Renal pelvis (tissue), 4 donors: Measurements from ENCODE around the gene LDLRAD1. TPM values are rescaled to one million over a fixed set of nuclear protein-coding genes. Genes with fewer than 3 reads are reported as not detected.
"Not testable (repeated sequence)": the region's sequence is repeated elsewhere in the genome, so short reads cannot be mapped to it uniquely, and the experiment has no call there.

ENCODE experiments used
- DNase-seq: peaks from one replicate; pipeline ENCODE4 v3.0.0-alpha.2; 2013
- polyA plus RNA-seq, 3 donors: library from polyadenylated mRNA; unstranded; fragments of 120-200 nt; gene quantifications; one replicate each; pipeline ENCODE4 v1.2.1, GENCODE V29; 2013; ENCODE audit not compliant: insufficient read length in 3 of 3

LDLRAD1 gene
- polyA plus RNA-seq, 3 donors, result 0.07 TPM; not detected in 2

DNA sequence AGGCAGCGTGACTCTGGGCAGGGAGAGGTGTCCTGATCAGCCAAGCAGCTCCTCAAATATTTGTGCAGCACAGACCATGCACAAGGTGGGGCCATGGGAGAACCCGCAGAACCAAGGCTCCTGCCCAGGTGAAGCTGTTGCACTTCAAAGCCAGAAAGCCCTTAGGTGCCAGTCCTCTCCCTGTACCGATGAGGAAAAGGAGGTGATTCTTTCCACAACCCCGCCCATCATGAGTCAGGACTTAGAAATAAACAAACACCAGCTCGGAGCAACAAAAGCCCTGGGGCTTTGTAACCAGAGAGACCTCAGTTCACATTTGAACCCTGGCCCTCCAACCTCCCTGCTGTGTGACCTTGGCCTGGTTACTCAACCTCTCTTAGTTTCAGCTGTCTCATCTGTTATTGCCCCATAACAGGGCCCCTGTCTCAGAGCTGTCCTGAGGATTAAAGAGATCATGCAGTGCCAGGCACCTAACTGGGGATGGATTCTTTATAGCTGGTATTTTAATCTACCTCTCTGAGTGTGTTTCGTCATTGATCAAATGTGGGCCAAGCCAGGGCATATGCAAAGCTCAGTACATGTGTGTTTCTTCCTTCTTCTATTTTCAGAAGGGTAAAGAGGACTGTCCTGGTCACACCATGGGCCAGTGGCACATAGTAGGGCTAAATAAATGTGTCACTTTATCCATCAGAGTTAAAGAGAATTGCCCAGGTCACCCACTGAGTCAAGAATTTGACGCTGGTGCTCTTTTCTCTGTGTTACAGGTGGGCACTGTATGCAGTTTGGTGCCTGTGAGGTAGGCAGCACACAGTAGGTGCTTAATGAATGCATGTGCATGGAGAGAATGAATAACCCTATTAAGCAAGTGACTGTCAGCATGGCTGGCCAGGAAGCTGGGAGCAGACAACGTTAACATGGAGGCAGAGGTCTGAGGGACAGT, 1.4 kb downstream of the LDLRAD1 start:
- DNase-seq, result no peak

DNA sequence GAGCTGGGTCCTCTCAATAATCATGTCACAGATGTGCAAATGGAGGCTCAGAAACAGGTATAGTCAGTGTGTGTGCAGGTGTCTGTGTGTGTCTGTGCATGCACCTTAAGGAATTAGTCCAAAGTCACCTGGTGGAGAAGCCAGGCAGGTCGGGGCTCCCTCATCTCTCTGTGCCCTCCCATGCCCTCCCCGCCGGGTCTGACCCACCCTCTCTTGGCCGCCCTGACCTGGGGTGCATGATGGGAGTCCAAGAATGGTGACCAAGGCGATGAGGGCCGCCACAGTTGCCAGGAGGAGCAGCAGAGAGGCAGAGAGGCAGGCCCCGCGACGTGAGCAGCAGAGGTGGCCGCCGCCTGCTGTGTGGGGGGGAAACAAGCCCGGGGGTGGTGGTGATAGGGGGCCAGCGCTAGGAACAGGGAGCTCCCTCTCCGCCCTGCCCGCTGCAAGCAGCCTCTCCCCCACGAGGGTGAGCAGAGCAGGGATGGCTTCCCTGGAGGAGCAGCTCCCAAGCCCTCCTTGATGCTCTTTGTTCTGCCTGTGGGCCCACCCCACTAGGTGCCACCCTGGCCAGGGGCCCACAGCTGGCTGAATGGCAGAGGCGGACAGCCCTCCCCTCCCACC, 3.9 kb downstream of the LDLRAD1 start:
- no peak for DNase-seq

- no peak for DNase-seq
Observed at GRCh38 chr1:54013393-54014008, 4.5 kb downstream of the LDLRAD1 start.

DNA sequence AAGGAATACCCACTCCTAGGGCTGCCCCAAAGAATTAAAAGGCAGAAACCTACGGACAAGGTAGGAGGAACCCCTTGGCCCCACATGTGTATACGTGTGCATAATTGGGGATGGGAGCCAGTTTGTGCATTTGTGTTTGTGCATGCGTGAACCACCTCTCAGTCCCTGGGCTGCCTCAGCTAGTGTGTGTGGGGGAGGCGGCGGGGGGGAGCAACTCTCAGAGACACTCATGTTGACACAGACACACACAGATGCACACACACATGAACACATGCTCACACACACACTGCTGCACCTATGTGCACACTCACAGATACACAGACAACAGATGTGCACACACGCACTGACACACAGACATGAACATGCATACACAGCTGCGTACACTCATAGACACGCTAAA, 5.1 kb downstream of the LDLRAD1 start:
- DNase-seq, result no peak

DNA sequence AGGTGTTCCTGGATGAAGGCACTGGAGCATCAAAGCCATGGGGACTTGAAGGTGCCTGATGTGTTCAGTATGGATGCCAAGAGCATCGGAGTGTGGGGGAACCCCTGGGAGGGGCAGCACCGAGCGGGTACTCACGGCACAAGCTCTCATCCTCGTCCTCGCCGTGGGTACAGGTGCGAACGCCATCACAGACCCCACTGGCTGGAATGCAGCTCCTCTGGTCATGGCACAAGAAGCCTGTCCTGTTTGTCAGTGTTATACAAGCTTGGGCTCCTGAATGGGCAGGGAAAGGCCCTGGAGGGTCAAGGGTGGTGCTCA, 6.0 kb downstream of the LDLRAD1 start:
- no peak for DNase-seq

GRCh38 chr1:54011316-54012007, 6.5 kb downstream of the LDLRAD1 start:
- DNase-seq, result no peak

DNA sequence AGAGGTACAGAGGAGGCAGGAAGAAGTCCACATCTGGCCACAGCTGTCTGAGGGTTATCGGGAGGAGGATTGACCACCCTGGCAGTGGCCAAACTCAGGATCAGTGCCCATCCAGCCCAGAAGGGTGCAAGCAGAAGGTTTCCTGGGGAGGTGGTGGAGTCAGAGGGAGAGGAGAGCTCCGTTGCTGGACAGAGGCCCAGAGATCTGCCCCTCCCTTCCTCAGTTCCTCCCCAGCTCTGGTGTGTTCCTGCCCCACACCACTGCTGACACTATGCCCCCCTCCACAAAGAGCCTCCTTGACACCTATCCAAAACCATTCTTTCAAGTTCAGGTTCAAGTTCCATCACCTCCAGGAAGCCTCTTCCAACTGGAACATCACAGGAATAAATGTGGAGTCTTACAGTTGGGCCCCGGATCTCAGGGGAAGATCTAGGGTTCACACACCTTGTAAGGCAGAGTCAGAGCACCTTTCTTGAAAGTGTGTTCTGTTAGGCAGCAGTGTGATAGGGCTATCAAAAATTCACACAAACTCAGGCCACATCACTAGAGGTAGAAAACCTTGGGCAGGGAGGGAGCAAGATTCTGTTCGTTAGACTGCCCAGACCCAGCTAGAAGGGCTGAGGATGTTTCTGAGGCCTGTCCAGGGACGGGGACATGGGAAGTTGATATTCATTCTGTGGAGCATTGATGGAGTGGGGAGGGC, 7.4 kb downstream of the LDLRAD1 start:
- DNase-seq, result no peak

GRCh38 chr1:54009406-54009805, 8.6 kb downstream of the LDLRAD1 start:
- no peak for DNase-seq

GRCh38 chr1:54008876-54009275, 9.1 kb downstream of the LDLRAD1 start:
- DNase-seq, result no peak

DNA sequence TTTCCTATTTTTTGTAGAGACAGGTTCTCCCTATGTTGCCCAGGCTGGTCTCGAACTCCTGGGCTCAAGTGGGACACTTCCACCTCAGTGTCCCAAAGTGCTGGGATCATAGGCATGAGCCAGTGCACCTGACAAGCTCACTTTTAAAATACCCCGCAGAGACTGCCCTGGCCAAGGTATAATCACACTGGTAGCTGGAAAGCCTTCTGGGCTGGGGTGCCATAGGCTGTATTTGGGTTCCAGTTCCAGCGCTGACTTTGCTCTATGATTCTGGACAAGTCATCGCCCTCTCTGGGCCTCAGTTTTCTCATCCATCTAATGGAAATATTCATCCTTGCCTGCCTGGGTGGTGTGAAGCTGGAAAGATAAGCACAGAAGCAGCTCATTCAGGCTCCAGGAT, 10.4 kb downstream of the LDLRAD1 start:
- no peak for DNase-seq

- no peak for DNase-seq
Observed at GRCh38 chr1:54006508-54006907, 11.5 kb downstream of the LDLRAD1 start.

- no peak for DNase-seq
Observed at GRCh38 chr1:54004481-54005049, 13.4 kb downstream of the LDLRAD1 start.

DNA sequence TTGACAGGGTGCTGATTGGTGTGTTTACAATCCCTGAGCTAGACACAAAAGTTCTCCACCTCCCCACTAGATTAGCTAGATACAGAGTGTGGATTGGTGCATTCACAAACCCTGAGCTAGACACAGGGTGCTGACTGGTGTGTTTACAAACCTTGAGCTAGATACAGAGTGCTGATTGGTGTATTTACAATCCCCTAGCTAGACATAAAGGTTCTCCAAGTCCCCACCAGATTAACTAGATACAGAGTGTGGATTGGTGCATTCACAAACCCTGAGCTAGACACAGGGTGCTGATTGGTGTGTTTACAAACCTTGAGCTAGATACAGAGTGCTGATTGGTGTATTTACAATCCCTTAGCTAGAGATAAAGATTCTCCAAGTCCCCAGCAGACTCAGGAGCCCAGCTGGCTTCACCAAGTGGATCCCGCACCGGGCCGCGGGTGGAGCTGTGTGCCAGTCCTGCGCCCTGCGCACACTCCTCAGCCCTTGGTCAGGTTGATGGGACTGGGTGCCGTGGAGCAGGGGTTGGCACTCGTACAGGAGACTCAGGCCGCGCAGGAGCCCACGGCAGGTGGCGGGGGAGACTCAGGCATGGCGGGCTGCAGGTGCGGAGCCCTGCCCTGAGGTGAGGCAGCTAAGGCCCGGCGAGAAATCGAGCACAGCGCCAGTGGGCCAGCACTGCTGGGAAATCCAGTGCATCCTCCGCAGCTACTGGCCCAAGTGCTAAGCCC, 14.1 kb downstream of the LDLRAD1 start:
- DNase-seq, result not testable (repeated sequence)

- DNase-seq, result no peak
Observed at GRCh38 chr1:54003249-54003646, 14.7 kb downstream of the LDLRAD1 start.

DNA sequence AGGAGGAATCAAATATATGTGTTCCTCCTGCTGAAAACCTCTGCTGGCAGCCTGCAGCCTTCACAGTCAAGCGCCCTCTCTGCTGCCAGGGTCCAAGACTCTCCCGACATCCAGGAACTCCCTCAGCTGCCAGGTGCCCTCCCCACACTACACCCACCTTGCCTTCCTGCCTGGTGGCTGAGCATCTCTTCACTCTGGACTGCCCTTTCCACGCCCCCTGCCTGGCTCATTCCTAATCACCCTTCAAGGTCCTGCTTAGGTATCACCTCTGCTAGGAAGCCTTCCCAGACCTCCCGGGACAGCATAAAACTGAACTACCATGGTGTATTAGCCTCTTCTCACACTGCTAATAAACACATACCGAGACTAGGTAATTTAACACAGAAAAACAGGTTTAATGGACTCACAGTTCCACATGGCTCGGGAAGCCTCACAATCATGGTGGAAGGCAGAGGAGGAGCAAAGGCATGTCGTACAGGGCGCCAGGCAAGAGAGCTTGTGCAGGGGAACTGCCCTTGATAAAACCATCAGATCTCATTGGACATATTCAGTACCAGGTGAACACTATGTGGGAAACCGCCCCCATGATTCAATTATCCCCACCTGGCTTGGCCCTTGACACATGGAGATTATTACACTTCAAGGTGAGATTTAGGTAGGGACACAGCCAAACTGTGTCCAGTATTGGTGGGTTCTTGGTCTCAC, 15.3 kb downstream of the LDLRAD1 start:
- DNase-seq, result no peak

DNA sequence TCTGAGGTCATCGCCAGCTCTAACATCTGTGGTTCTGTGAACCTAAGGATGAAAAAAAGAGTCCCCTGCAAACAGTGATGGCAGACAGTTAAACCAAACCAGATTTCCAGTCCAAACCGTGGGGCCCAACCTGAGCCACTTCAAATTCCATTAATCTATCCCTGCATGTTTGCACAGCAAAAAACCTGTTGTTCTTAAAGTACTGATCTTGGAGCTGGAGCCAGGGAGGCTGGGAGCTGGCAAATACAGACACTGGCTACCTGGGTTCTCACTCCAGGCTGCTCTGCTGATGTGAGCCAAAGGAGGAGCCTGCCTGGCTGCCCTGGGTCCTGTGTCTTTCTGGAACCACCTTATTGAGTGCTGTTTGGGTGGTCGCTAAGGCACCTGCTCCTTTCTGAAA, 16.4 kb downstream of the LDLRAD1 start:
- DNase-seq, result no peak

- DNase-seq, result no peak
Observed at GRCh38 chr1:53999920-54000319, 18.1 kb downstream of the LDLRAD1 start.

- DNase-seq, result no peak
Observed at GRCh38 chr1:53998223-53998622, 19.8 kb downstream of the LDLRAD1 start.

DNA sequence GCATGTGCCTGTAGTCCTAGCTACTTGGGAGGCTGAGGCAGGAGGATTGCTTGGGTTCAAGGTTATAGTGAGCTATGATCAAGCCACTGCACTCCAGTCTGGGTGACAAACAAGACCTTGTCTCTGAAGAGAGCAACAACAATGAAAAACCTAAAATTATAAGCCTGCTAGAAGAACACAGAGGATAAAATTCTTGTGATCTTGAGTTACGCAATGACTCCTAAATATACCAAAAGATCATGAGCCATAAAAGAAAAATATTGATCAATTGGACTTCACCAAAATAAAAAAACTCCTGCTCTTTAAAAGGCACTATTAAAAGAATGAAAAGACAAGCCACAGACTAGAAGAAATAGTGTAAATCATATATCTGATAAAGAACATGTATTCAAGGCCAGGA, 22.3 kb downstream of the LDLRAD1 start:
- no peak for DNase-seq

- not testable (repeated sequence) for DNase-seq
Observed at GRCh38 chr1:53994516-53994915, 23.5 kb downstream of the LDLRAD1 start.
